Measurements from ENCODE around the gene LOXL1.

- TF ChIP-seq POLR2AphosphoS5 (IDR thresholded peaks at IDR 0.05; ENCODE audit: low read depth, low read length) (no peak), CHD2 (IDR thresholded peaks at IDR 0.05; ENCODE audit: low read length, partially characterized antibody) (no peak), SIN3A (IDR thresholded peaks at IDR 0.05; ENCODE audit: borderline replicate concordance, low read depth, low read length) (no peak), USF2 (IDR thresholded peaks at IDR 0.05; ENCODE audit: borderline replicate concordance, low read depth, low read length) (no peak), NFIC (IDR thresholded peaks at IDR 0.05; ENCODE audit: borderline replicate concordance) (no peak), MAX (IDR thresholded peaks at IDR 0.05; ENCODE audit: low read depth) (no peak), GABPA (IDR thresholded peaks at IDR 0.05; ENCODE audit: low read depth) (no peak), PBX3 (IDR thresholded peaks at IDR 0.05) (no peak)
- TF ChIP-seq, protein P1, sequence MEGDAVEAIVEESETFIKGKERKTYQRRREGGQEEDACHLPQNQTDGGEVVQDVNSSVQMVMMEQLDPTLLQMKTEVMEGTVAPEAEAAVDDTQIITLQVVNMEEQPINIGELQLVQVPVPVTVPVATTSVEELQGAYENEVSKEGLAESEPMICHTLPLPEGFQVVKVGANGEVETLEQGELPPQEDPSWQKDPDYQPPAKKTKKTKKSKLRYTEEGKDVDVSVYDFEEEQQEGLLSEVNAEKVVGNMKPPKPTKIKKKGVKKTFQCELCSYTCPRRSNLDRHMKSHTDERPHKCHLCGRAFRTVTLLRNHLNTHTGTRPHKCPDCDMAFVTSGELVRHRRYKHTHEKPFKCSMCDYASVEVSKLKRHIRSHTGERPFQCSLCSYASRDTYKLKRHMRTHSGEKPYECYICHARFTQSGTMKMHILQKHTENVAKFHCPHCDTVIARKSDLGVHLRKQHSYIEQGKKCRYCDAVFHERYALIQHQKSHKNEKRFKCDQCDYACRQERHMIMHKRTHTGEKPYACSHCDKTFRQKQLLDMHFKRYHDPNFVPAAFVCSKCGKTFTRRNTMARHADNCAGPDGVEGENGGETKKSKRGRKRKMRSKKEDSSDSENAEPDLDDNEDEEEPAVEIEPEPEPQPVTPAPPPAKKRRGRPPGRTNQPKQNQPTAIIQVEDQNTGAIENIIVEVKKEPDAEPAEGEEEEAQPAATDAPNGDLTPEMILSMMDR (IDR thresholded peaks at IDR 0.05) = no peak
Observed at GRCh38 chr15:73936588-73937290, 10.5 kb downstream of the LOXL1 start.
